SK-N-MC (cell line): ENCODE measurements around the gene YTHDF1.

Source experiments
- EZH2 ChIP-seq: fragments of 200-600 bp; sonication (generic); IDR thresholded peaks from one replicate; pipeline ENCODE4 v1.6.1; 2017; ENCODE audit warnings: antibody characterized with exemption
- FOXP2 ChIP-seq: optimal IDR thresholded peaks from 2 replicates; pipeline ENCODE3; 2011; ENCODE audit warnings: mild to moderate bottlenecking, moderate library complexity; ENCODE audit not compliant: insufficient read depth; ENCODE audit errors: extremely low read length, control extremely low read depth
- POLR2AphosphoS5 ChIP-seq: IDR thresholded peaks from 2 replicates; pipeline ENCODE4 v1.6.1; 2012; ENCODE audit warnings: mild to moderate bottlenecking, low read depth, low read length, borderline replicate concordance

DNA sequence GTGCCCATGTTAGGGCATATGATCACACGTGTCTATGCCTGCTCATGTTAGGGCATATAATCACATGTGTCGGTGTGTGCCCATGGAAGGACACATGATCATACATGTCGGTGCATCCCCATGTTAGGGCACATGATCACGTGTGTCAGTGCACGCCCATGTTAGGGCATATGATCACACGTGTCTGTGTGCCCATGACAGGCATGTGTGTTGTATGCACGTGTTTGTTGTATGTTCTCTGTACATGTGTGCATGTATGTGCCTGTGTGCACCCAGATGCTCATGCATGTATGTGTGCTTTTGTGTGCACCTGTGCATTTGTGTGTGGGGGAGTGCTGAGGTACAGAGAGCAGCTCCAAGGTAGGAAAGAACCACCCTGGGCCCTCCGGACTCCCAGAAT lies 29.8 kb downstream of the YTHDF1 start:
- TF ChIP-seq EZH2 (no peak), POLR2AphosphoS5 (no peak), FOXP2 (no peak)
